Keratinocyte (primary cell): ENCODE measurements around the gene POLR1G.

ENCODE experiments used
- EZH2 ChIP-seq: IDR thresholded peaks from one replicate; pipeline ENCODE4 v1.6.1; 2012; ENCODE audit warnings: inconsistent platforms, mild to moderate bottlenecking, low read length, moderate library complexity
- TF ChIP-seq, protein P1 (sequence below), 3 experiments: IDR thresholded peaks in 1 of 3; conservative IDR thresholded peaks in 1 of 3; optimal IDR thresholded peaks in 1 of 3; 2 replicates in 2 of 3; 3 replicates in 1 of 3; pipeline versions ENCODE3 to v1.5.1; 2011; ENCODE audit warnings: low read length in 3 of 3, mild to moderate bottlenecking in 3 of 3, moderate library complexity in 2 of 3, control low read depth in 1 of 3, inconsistent platforms in 1 of 3; ENCODE audit not compliant: insufficient read depth in 2 of 3; ENCODE audit errors: extremely low read depth in 1 of 3

DNA sequence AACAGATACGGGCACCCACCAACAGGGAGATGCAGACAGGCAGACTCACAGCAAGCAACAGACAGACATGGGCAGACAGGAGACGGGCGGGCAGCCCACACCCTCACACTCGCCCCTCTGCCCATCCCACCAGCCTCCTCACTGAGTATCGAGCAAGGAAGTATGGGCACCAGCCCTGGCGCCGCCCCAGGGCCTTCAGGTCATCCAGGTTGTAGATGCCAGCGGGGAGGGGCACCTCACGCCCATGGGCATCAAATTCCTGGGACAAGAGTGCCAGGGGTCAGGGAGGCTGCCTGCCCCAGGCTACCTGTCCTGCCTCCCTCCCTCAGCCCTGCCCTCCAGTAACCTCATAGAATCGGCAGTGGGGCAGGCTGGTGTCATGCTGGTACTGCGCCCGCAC lies 41.7 kb upstream of the POLR1G start:
- TF ChIP-seq, protein P1, sequence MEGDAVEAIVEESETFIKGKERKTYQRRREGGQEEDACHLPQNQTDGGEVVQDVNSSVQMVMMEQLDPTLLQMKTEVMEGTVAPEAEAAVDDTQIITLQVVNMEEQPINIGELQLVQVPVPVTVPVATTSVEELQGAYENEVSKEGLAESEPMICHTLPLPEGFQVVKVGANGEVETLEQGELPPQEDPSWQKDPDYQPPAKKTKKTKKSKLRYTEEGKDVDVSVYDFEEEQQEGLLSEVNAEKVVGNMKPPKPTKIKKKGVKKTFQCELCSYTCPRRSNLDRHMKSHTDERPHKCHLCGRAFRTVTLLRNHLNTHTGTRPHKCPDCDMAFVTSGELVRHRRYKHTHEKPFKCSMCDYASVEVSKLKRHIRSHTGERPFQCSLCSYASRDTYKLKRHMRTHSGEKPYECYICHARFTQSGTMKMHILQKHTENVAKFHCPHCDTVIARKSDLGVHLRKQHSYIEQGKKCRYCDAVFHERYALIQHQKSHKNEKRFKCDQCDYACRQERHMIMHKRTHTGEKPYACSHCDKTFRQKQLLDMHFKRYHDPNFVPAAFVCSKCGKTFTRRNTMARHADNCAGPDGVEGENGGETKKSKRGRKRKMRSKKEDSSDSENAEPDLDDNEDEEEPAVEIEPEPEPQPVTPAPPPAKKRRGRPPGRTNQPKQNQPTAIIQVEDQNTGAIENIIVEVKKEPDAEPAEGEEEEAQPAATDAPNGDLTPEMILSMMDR (optimal IDR thresholded peaks at IDR 0.05 in 1 of 3, IDR thresholded peaks at IDR 0.05 in 1 of 3, conservative IDR thresholded peaks at IDR 0.05 in 1 of 3; ENCODE audit: extremely low read depth in 1 of 3, insufficient read depth in 2 of 3, low read length in 3 of 3), result no peak
- no peak for TF ChIP-seq EZH2
